GM12878 (cell line): ENCODE data around the gene PCDH1. TPM values are rescaled to one million over a fixed set of nuclear protein-coding genes. Genes with fewer than 3 reads are reported as not detected.

ENCODE experiments used
- ATAC-seq: fragments of 200-7000 bp; cut with Tn5 transposase; 3 replicates; pipeline ENCODE4 v1.9.1; 2020; ENCODE audit warnings: mild to moderate bottlenecking, moderate library complexity
- BruUV-seq: library from RNA; stranded (reverse); fragments of 400-500 nt; replicated peaks from 2 replicates; lab custom pipeline; 2021; lab: Mats Ljungman, UMichigan
- CTCF ChIA-PET: fragments of 300-600 bp; sonication (Branson Sonifier 250); formaldehyde crosslinking; extraction: SDS; loops from one replicate; lab custom pipeline; 2021; ENCODE audit warnings: inconsistent platforms; lab: Yijun Ruan, JAX
- POLR2A ChIA-PET: fragments of 350-600 bp; formaldehyde crosslinking; extraction: SDS; loops from one replicate; lab custom pipeline; 2021; ENCODE audit warnings: inconsistent platforms; lab: Charles Lee
- RAD21 ChIA-PET: fragments of 300-600 bp; sonication (Branson Sonifier 250); formaldehyde crosslinking; loops from one replicate; lab custom pipeline; 2023; ENCODE audit warnings: antibody characterized with exemption; ENCODE audit not compliant: unreplicated experiment; lab: Charles Lee
- SMC1A ChIA-PET: fragments of 300-600 bp; sonication (Branson Sonifier 250); formaldehyde crosslinking; loops from one replicate; lab custom pipeline; 2023; ENCODE audit not compliant: unreplicated experiment, uncharacterized antibody; lab: Charles Lee
- DNase-seq: peaks from one replicate; pipeline ENCODE4 v3.0.0-alpha.2; 2011; ENCODE audit warnings: low read depth, low spot score
- FAIRE-seq: peaks from 3 replicates; lab custom pipeline; 2011; peaks lifted over from hg19 to GRCh38; lab: Jason Lieb, UNC
- H2AFZ ChIP-seq: 2 replicates; pipeline ENCODE4 v1.6.0; 2011; ENCODE audit warnings: low read depth, low read length, control low read depth; ENCODE audit not compliant: control insufficient read depth
- H3K27ac ChIP-seq: 2 replicates; pipeline ENCODE4 v1.5.1; 2011; ENCODE audit warnings: control low read depth; ENCODE audit not compliant: control insufficient read depth, insufficient read depth
- H3K27me3 ChIP-seq, 2 experiments: replicated peaks in 1 of 2; 2 replicates each; pipeline versions ENCODE4 v1.6.0 to v1.6.1; 2011; ENCODE audit warnings: low read length in 1 of 2; ENCODE audit not compliant: control insufficient read depth in 2 of 2, insufficient read depth in 2 of 2
- H3K36me3 ChIP-seq, 2 experiments: 2 replicates each; pipeline ENCODE4 v1.5.1; 2011; ENCODE audit warnings: low read length in 1 of 2; ENCODE audit not compliant: control insufficient read depth in 2 of 2, insufficient read depth in 2 of 2
- H3K4me1 ChIP-seq: 2 replicates; pipeline ENCODE4 v1.6.1; 2011; ENCODE audit warnings: mild to moderate bottlenecking, low read length, moderate library complexity, mixed read lengths; ENCODE audit not compliant: control insufficient read depth, insufficient read depth
- H3K4me2 ChIP-seq: 2 replicates; pipeline ENCODE4 v1.6.0; 2011; ENCODE audit warnings: control low read depth; ENCODE audit not compliant: control insufficient read depth, insufficient read depth
- H3K4me3 ChIP-seq: fragments of 200-600 bp; sonication (generic); 2 replicates; pipeline ENCODE4 v1.5.1; 2016
- H3K79me2 ChIP-seq: 2 replicates; pipeline ENCODE4 v1.6.0; 2011; ENCODE audit warnings: low read length; ENCODE audit not compliant: control insufficient read depth, insufficient read depth
- H3K9ac ChIP-seq: 2 replicates; pipeline ENCODE4 v1.8.0; 2011; ENCODE audit warnings: low read length, control low read depth, mixed read lengths; ENCODE audit not compliant: control insufficient read depth, insufficient read depth
- H3K9me3 ChIP-seq: replicated peaks from 3 replicates; pipeline ENCODE4 v1.5.1; 2011; ENCODE audit warnings: mild to moderate bottlenecking, low read length; ENCODE audit not compliant: control insufficient read depth, insufficient read depth
- H4K20me1 ChIP-seq: 2 replicates; pipeline ENCODE4 v1.6.0; 2011; ENCODE audit not compliant: control insufficient read depth, insufficient read depth
- ATF3 ChIP-seq: IDR thresholded peaks from 2 replicates; pipeline ENCODE4 v1.6.1; 2011; ENCODE audit warnings: low read depth, mild to moderate bottlenecking, low read length, moderate library complexity, borderline replicate concordance; ENCODE audit errors: extremely low read depth
- ATF7 ChIP-seq: fragments of 450-650 bp; IDR thresholded peaks from 2 replicates; pipeline ENCODE4 v1.6.1; 2016; ENCODE audit warnings: low read depth, mild to moderate bottlenecking
- BCLAF1 ChIP-seq: fragments of 450-650 bp; IDR thresholded peaks from 2 replicates; pipeline ENCODE4 v1.6.1; 2017; ENCODE audit warnings: antibody characterized with exemption, mild to moderate bottlenecking, moderate library complexity
- BRCA1 ChIP-seq: IDR thresholded peaks from 2 replicates; pipeline ENCODE4 v1.6.1; 2011; ENCODE audit warnings: low read depth, low read length, improper control_type of control experiment
- CTCF ChIP-seq, 3 experiments: IDR thresholded peaks in 2 of 3; conservative IDR thresholded peaks in 1 of 3; 2 replicates each; pipeline ENCODE4 v1.5.1; 2011; ENCODE audit warnings: low read depth in 3 of 3, low read length in 3 of 3, mild to moderate bottlenecking in 3 of 3, control low read depth in 2 of 3, moderate library complexity in 2 of 3, inconsistent platforms in 1 of 3, mixed read lengths in 1 of 3; ENCODE audit not compliant: control insufficient read depth in 2 of 3, insufficient read depth in 1 of 3; ENCODE audit errors: extremely low read depth in 1 of 3
- MEF2B ChIP-seq: fragments of 450-650 bp; IDR thresholded peaks from 2 replicates; pipeline ENCODE4 v1.6.1; 2018; ENCODE audit warnings: mild to moderate bottlenecking, moderate library complexity; ENCODE audit not compliant: partially characterized antibody, poor library complexity, severe bottlenecking
- PRDM15 ChIP-seq: fragments of 450-650 bp; formaldehyde crosslinking; IDR thresholded peaks from 2 replicates; pipeline ENCODE4 v1.4.0; 2020; ENCODE audit warnings: mild to moderate bottlenecking, moderate library complexity
- RAD21 ChIP-seq: IDR thresholded peaks from 2 replicates; pipeline ENCODE4 v1.6.1; 2011; ENCODE audit warnings: mild to moderate bottlenecking, low read depth, low read length, moderate library complexity; ENCODE audit not compliant: insufficient read depth
- SMC3 ChIP-seq: IDR thresholded peaks from 2 replicates; pipeline ENCODE4 v1.6.1; 2011; ENCODE audit warnings: low read length, improper control_type of control experiment, borderline replicate concordance
- SREBF2 ChIP-seq: IDR thresholded peaks from 2 replicates; pipeline ENCODE4 v1.6.1; 2012; ENCODE audit warnings: mild to moderate bottlenecking, low read length
- USF1 ChIP-seq: IDR thresholded peaks from 2 replicates; pipeline ENCODE4 v1.6.1; 2011; ENCODE audit warnings: borderline replicate concordance, low read depth, mild to moderate bottlenecking, moderate library complexity, mixed read lengths, low read length; ENCODE audit not compliant: insufficient read depth; ENCODE audit errors: extremely low read length
- WGBS: methylation state at CpG from one replicate; pipeline ENCODE4 v1.1.6; 2016; ENCODE audit warnings: low lambda C conversion rate; ENCODE audit not compliant: insufficient replicate concordance, insufficient coverage; ENCODE audit errors: missing lambda C conversion rate; 5-methylcytosine and 5-hydroxymethylcytosine counted together
- in situ Hi-C: fragments of 300-500 bp; cut with MboI; formaldehyde crosslinking; loops from 9 replicates; pipeline ENCODE4 v1.14.3; 2018; ENCODE audit warnings: mixed read lengths
- intact Hi-C: fragments of 100-400 bp; cut with micrococcal nuclease; formaldehyde crosslinking; loops from one replicate; pipeline ENCODE4 v1.14.2; 2022; ENCODE audit not compliant: unreplicated experiment
- polyA plus RNA-seq, 11 experiments: library from polyadenylated mRNA; depleted of rRNA in 4 of 11; unstranded in 6 of 11; stranded (reverse) in 5 of 11; fragments of >200 nt; fragmentation: Nextera tagmentation in 4 of 11; fragmentation: Illumina TruSeq in 1 of 11; extraction: Ambion mirVana in 4 of 11; extraction: Trizol in 1 of 11; gene quantifications; 1 replicate in 1 of 11; 2 replicates in 10 of 11; pipeline versions ENCODE4 v1.2.1 to v1.2.3, GENCODE V29; 2011 to 2016; ENCODE audit warnings: inconsistent platforms in 2 of 11, missing spikeins in 2 of 11, low read depth in 1 of 11
- total RNA-seq, 4 experiments: library from RNA; depleted of rRNA in 3 of 4; stranded (reverse); fragments of >200 nt in 3 of 4; fragmentation: Illumina TruSeq in 1 of 4; extraction: Trizol in 1 of 4; gene quantifications; 2 replicates each; pipeline versions ENCODE4 v1.2.1 to v1.2.3, GENCODE V29; 2013 to 2021

The PCDH1 gene
- total and polyA plus RNA-seq, 10 of the 15 experiments (the other 5 are each of a cell fraction or from before 2014, with no cell fraction given): 0.07 to 0.36 (median 0.16) TPM; not detected in 7

- DNase-seq: no peak
- ChIA-PET POLR2A (interaction anchor here (0.7 kb wide), 1 partner anchor 82 kb away, joined by 5 read pairs; no protein-coding TSS in a partner anchor), SMC1A (interaction anchor here (0.6 to 2.7 kb wide), 6 partner anchors 8 to 198 kb away, joined by 3 to 23 read pairs (median 5); partner anchors contain the start of gene PCDH12), CTCF (interaction anchor here (0.7 to 4.5 kb wide), 11 partner anchors 9 to 255 kb away, joined by 3 to 40 read pairs (median 6); partner anchors contain the start of gene PCDH1), RAD21 (interaction anchor here (0.6 to 2.5 kb wide), 7 partner anchors 8 to 977 kb away, joined by 3 to 28 read pairs (median 3); partner anchors contain the start of gene GNPDA1)
- BruUV-seq: no TSS peak
- intact Hi-C loops: loop anchor here (2.0 kb wide), 1 partner anchor 71 kb away; no protein-coding TSS in a partner anchor
- peak; percentile 64 for ATAC-seq
- FAIRE-seq: peak; percentile 27
- Histone ChIP-seq H4K20me1 (no peaks in the 10 kb centered on the region), H3K79me2 (no peaks in the 10 kb centered on the region), H3K4me3 (no peak overlapping the region), H3K27me3 (no peaks in the 10 kb centered on the region; a peak in 1 of 4 replicates), H3K4me2 (no peak overlapping the region), H3K9me3 (no peaks in the 10 kb centered on the region), H3K36me3 (no peaks in the 10 kb centered on the region), H3K27ac (no peak overlapping the region), H2AFZ (no peak overlapping the region), H3K9ac (no peak overlapping the region), H3K4me1 (no peaks in the 10 kb centered on the region)
- 0% methylated on average over 3 of the region's 3 CpGs for WGBS
- in situ Hi-C loops: no loop called here
- TF ChIP-seq ATF3 (no peak), SREBF2 (no peak), PRDM15 (CRISPR knock-in tag) (no peak), BRCA1 (no peak), RAD21 (peak; percentile 46), ATF7 (no peak), BCLAF1 (no peak), USF1 (no peak), MEF2B (no peak), SMC3 (peak; percentile 45; the same call in 1 of the 2 replicates), CTCF (IDR thresholded peaks at IDR 0.05 in 2 of 3, conservative IDR thresholded peaks at IDR 0.05 in 1 of 3; ENCODE audit: control insufficient read depth in 2 of 3, extremely low read depth in 1 of 3, insufficient read depth in 1 of 3, low read depth in 3 of 3, low read length in 3 of 3) (peak; percentile 32 to 49 (median 33); a peak in 4 of 6 replicates)
Measured at GRCh38 chr5:141889282-141889871, 11.2 kb upstream of the PCDH1 start.
